ENCODE measurements around the gene GPC4.

GRCh38 chrX:133350751-133351150 is 64.5 kb downstream of the GPC4 start:
- TF ChIP-seq EZH2 (IDR thresholded peaks at IDR 0.05; ENCODE audit: borderline replicate concordance, low read length) (no peak), CTCF (IDR thresholded peaks at IDR 0.05; ENCODE audit: low read length) (no peak)

Data from OCI-LY1 (cell line).